Mammary epithelial cell (primary cell): ENCODE results near the gene SLC2A3.

Source experiments
- CTCF ChIP-seq, 2 donors: IDR thresholded peaks in 1 of 2; conservative IDR thresholded peaks in 1 of 2; 2 replicates each; pipeline ENCODE4 v1.5.1; 2011 to 2012; ENCODE audit warnings: inconsistent platforms in 2 of 2, low read length in 2 of 2, mild to moderate bottlenecking in 2 of 2, control low read depth in 1 of 2, low read depth in 1 of 2; ENCODE audit not compliant: insufficient read depth in 1 of 2; ENCODE audit errors: extremely low read depth in 1 of 2
- EZH2 ChIP-seq: IDR thresholded peaks from 2 replicates; pipeline ENCODE4 v1.6.1; 2012; ENCODE audit warnings: low read length, inconsistent platforms, borderline replicate concordance

GRCh38 chr12:7929083-7929792 lies 6.7 kb downstream of the SLC2A3 start:
- TF ChIP-seq CTCF (conservative IDR thresholded peaks at IDR 0.05 in 1 of 2, IDR thresholded peaks at IDR 0.05 in 1 of 2; ENCODE audit: extremely low read depth in 1 of 2, insufficient read depth in 1 of 2, low read depth in 1 of 2, low read length in 2 of 2), result no peak
- TF ChIP-seq EZH2, result no peak
